NCI-H526 (cell line): ENCODE measurements around the gene IL26.

Experiments used
- DNase-seq, 2 experiments: peaks; one replicate each; lab custom pipeline; 2025; lab: John Stamatoyannopoulos, UW

IL26 gene

GRCh38 chr12:68154779-68155178 lies 70.8 kb downstream of the IL26 start:
- DNase-seq = no peak
